Non-pigmented ciliary epithelial cell (primary cell): ENCODE results near the gene DNAJC1.

Experiments used
- DNase-seq: peaks from one replicate; pipeline ENCODE4 v3.0.0-alpha.2; 2010; ENCODE audit warnings: low read depth

The DNAJC1 gene

GRCh38 chr10:21758696-21759095 lies 244.8 kb downstream of the DNAJC1 start:
- no peak for DNase-seq

GRCh38 chr10:21758239-21758638 lies 245.3 kb downstream of the DNAJC1 start:
- no peak for DNase-seq

- no peak for DNase-seq
Measured at GRCh38 chr10:21757185-21757901, 246.2 kb downstream of the DNAJC1 start.

- no peak for DNase-seq
Measured at GRCh38 chr10:21756707-21757106, 246.8 kb downstream of the DNAJC1 start.

- DNase-seq = no peak
Measured at GRCh38 chr10:21754410-21755011, 249.0 kb downstream of the DNAJC1 start.

- DNase-seq = no peak
Measured at GRCh38 chr10:21753497-21754270, 249.8 kb downstream of the DNAJC1 start.

GRCh38 chr10:21751341-21752310 lies 251.9 kb downstream of the DNAJC1 start:
- no peak for DNase-seq

GRCh38 chr10:21750424-21750823 lies 253.1 kb downstream of the DNAJC1 start:
- DNase-seq = no peak

GRCh38 chr10:21749788-21750187 lies 253.7 kb downstream of the DNAJC1 start:
- DNase-seq = no peak

- DNase-seq = no peak
Measured at GRCh38 chr10:21747809-21748208, 255.7 kb downstream of the DNAJC1 start.

GRCh38 chr10:21746118-21746517 lies 257.4 kb downstream of the DNAJC1 start:
- no peak for DNase-seq

GRCh38 chr10:21744223-21744622 lies 259.3 kb downstream of the DNAJC1 start:
- DNase-seq = no peak

- DNase-seq = no peak
Measured at GRCh38 chr10:21742740-21743412, 260.7 kb downstream of the DNAJC1 start.

- DNase-seq = no peak
Measured at GRCh38 chr10:21740989-21741388, 262.5 kb downstream of the DNAJC1 start.

GRCh38 chr10:21737106-21737505 lies 266.4 kb downstream of the DNAJC1 start:
- no peak for DNase-seq

- DNase-seq = no peak
Measured at GRCh38 chr10:21733710-21734109, 269.8 kb downstream of the DNAJC1 start.

- DNase-seq = peak; percentile 30
Measured at GRCh38 chr10:21732067-21732772, 271.3 kb downstream of the DNAJC1 start.

- DNase-seq = no peak
Measured at GRCh38 chr10:21728618-21729017, 274.9 kb downstream of the DNAJC1 start.

GRCh38 chr10:21727452-21728168 lies 275.9 kb downstream of the DNAJC1 start:
- DNase-seq = no peak
